Activated naive CD8-positive, alpha-beta T cell treated with anti-CD3 and anti-CD28 coated beads for 36 hours (primary cell): ENCODE data around the gene MYO3A. TPM values are rescaled to one million over a fixed set of nuclear protein-coding genes. Genes with fewer than 3 reads are reported as not detected.

ENCODE experiments used
- DNase-seq: peaks from one replicate; pipeline ENCODE4 v3.0.0; 2021
- H3K27ac Mint-ChIP-seq: one replicate; pipeline ENCODE4 v1.8.0; 2022; ENCODE audit warnings: mild to moderate bottlenecking, moderate library complexity, mixed read lengths
- H3K27me3 Mint-ChIP-seq: one replicate; pipeline ENCODE4 v1.8.0; 2022; ENCODE audit warnings: mild to moderate bottlenecking, mixed read lengths
- H3K36me3 Mint-ChIP-seq: one replicate; pipeline ENCODE4 v1.8.0; 2021; ENCODE audit warnings: mild to moderate bottlenecking, mixed read lengths
- H3K4me1 Mint-ChIP-seq: one replicate; pipeline ENCODE4 v1.8.0; 2021; ENCODE audit warnings: mixed read lengths
- H3K4me3 Mint-ChIP-seq: one replicate; pipeline ENCODE4 v1.8.0; 2022; ENCODE audit warnings: mild to moderate bottlenecking, moderate library complexity, mixed read lengths
- H3K9me3 Mint-ChIP-seq: one replicate; pipeline ENCODE4 v1.8.0; 2022; ENCODE audit warnings: mixed read lengths
- total RNA-seq, 2 experiments: library from RNA; stranded (reverse); gene quantifications; one replicate each; pipeline ENCODE4 v1.2.3, GENCODE V29; 2021

MYO3A gene
- total RNA-seq, 2 experiments from 2014 or later: 0.74 TPM; not detected in 1

GRCh38 chr10:26222563-26222962, 288.5 kb downstream of the MYO3A start:
- no peak overlapping the region for H3K4me3 Mint-ChIP-seq
- no peak for DNase-seq
- no peaks in the 10 kb centered on the region for H3K9me3 Mint-ChIP-seq
- H3K27me3 Mint-ChIP-seq: peaks cover 80% of the 10 kb centered on the region
- peaks cover 6% of the 10 kb centered on the region for H3K4me1 Mint-ChIP-seq
- no peak overlapping the region for H3K27ac Mint-ChIP-seq
- no peaks in the 10 kb centered on the region for H3K36me3 Mint-ChIP-seq

GRCh38 chr10:26225322-26225721, 291.3 kb downstream of the MYO3A start:
- H3K27me3 Mint-ChIP-seq: peaks cover 72% of the 10 kb centered on the region
- DNase-seq: no peak
- no peak overlapping the region for H3K27ac Mint-ChIP-seq
- no peak overlapping the region for H3K4me3 Mint-ChIP-seq
- no peaks in the 10 kb centered on the region for H3K36me3 Mint-ChIP-seq
- no peaks in the 10 kb centered on the region for H3K9me3 Mint-ChIP-seq
- H3K4me1 Mint-ChIP-seq: no peaks in the 10 kb centered on the region

- DNase-seq: no peak
- Mint-ChIP-seq H3K27me3 (peaks cover 51% of the 10 kb centered on the region), H3K27ac (no peak overlapping the region), H3K4me3 (no peak overlapping the region), H3K9me3 (no peaks in the 10 kb centered on the region), H3K36me3 (no peaks in the 10 kb centered on the region), H3K4me1 (no peaks in the 10 kb centered on the region)
These were observed 293.8 kb downstream of the MYO3A start for GRCh38 chr10:26227786-26228185.

- Mint-ChIP-seq H3K4me3 (no peak overlapping the region), H3K9me3 (no peaks in the 10 kb centered on the region), H3K4me1 (no peaks in the 10 kb centered on the region), H3K36me3 (no peaks in the 10 kb centered on the region), H3K27ac (no peak overlapping the region), H3K27me3 (peaks cover 17% of the 10 kb centered on the region)
- no peak for DNase-seq
These were observed 298.1 kb downstream of the MYO3A start for GRCh38 chr10:26232174-26232573.

GRCh38 chr10:26235761-26236160, 301.7 kb downstream of the MYO3A start:
- Mint-ChIP-seq H3K9me3 (no peaks in the 10 kb centered on the region), H3K36me3 (no peaks in the 10 kb centered on the region), H3K4me1 (no peaks in the 10 kb centered on the region), H3K27me3 (peaks cover 8% of the 10 kb centered on the region), H3K4me3 (no peak overlapping the region), H3K27ac (no peak overlapping the region)
- no peak for DNase-seq

GRCh38 chr10:26238378-26238777, 304.3 kb downstream of the MYO3A start:
- H3K9me3 Mint-ChIP-seq: no peaks in the 10 kb centered on the region
- no peaks in the 10 kb centered on the region for H3K4me1 Mint-ChIP-seq
- no peaks in the 10 kb centered on the region for H3K36me3 Mint-ChIP-seq
- H3K27me3 Mint-ChIP-seq: peaks cover 9% of the 10 kb centered on the region
- no peak for DNase-seq
- H3K4me3 Mint-ChIP-seq: no peak overlapping the region
- H3K27ac Mint-ChIP-seq: no peak overlapping the region

- no peak overlapping the region for H3K27ac Mint-ChIP-seq
- peaks cover 9% of the 10 kb centered on the region for H3K27me3 Mint-ChIP-seq
- no peak overlapping the region for H3K4me3 Mint-ChIP-seq
- no peaks in the 10 kb centered on the region for H3K36me3 Mint-ChIP-seq
- no peak for DNase-seq
- no peaks in the 10 kb centered on the region for H3K4me1 Mint-ChIP-seq
- H3K9me3 Mint-ChIP-seq: no peaks in the 10 kb centered on the region
These were observed 308.8 kb downstream of the MYO3A start for GRCh38 chr10:26242706-26243350.

- no peak for DNase-seq
- Mint-ChIP-seq H3K36me3 (no peaks in the 10 kb centered on the region), H3K4me1 (no peaks in the 10 kb centered on the region), H3K27ac (no peak overlapping the region), H3K9me3 (no peaks in the 10 kb centered on the region), H3K4me3 (no peak overlapping the region), H3K27me3 (peaks cover 9% of the 10 kb centered on the region)
These were observed 309.3 kb downstream of the MYO3A start for GRCh38 chr10:26243351-26243720.

GRCh38 chr10:26249681-26250080, 315.7 kb downstream of the MYO3A start:
- Mint-ChIP-seq H3K27me3 (peaks cover 11% of the 10 kb centered on the region), H3K27ac (no peak overlapping the region), H3K4me1 (no peaks in the 10 kb centered on the region), H3K9me3 (no peaks in the 10 kb centered on the region), H3K36me3 (no peaks in the 10 kb centered on the region), H3K4me3 (no peak overlapping the region)
- DNase-seq: no peak

GRCh38 chr10:26251925-26252324, 317.9 kb downstream of the MYO3A start:
- H3K27ac Mint-ChIP-seq: no peak overlapping the region
- H3K9me3 Mint-ChIP-seq: no peaks in the 10 kb centered on the region
- peaks cover 21% of the 10 kb centered on the region for H3K27me3 Mint-ChIP-seq
- no peak for DNase-seq
- no peaks in the 10 kb centered on the region for H3K36me3 Mint-ChIP-seq
- no peaks in the 10 kb centered on the region for H3K4me1 Mint-ChIP-seq
- no peak overlapping the region for H3K4me3 Mint-ChIP-seq

- Mint-ChIP-seq H3K9me3 (no peaks in the 10 kb centered on the region), H3K36me3 (no peaks in the 10 kb centered on the region), H3K4me3 (no peak overlapping the region), H3K27ac (no peak overlapping the region), H3K4me1 (no peaks in the 10 kb centered on the region), H3K27me3 (peaks cover 27% of the 10 kb centered on the region)
- no peak for DNase-seq
These were observed 320.6 kb downstream of the MYO3A start for GRCh38 chr10:26254616-26255015.

- Mint-ChIP-seq H3K36me3 (no peaks in the 10 kb centered on the region), H3K27me3 (peaks cover 25% of the 10 kb centered on the region), H3K4me1 (no peaks in the 10 kb centered on the region), H3K9me3 (no peaks in the 10 kb centered on the region), H3K4me3 (no peak overlapping the region), H3K27ac (no peak overlapping the region)
- DNase-seq: no peak
These were observed 325.3 kb downstream of the MYO3A start for GRCh38 chr10:26259341-26259740.
